ENCODE measurements around the gene PDE4A.

- TF ChIP-seq EP300 (IDR thresholded peaks at IDR 0.05; ENCODE audit: borderline replicate concordance) (no peak), NFIC (IDR thresholded peaks at IDR 0.05) (no peak), YY1 (IDR thresholded peaks at IDR 0.05; ENCODE audit: low read depth) (no peak), MAX (IDR thresholded peaks at IDR 0.05) (no peak), CREB1 (IDR thresholded peaks at IDR 0.05; ENCODE audit: low read depth) (no peak), EGR1 (IDR thresholded peaks at IDR 0.05) (no peak), REST (IDR thresholded peaks at IDR 0.05; ENCODE audit: low read depth) (no peak), TCF12 (IDR thresholded peaks at IDR 0.05; ENCODE audit: low read depth) (no peak), CEBPB (IDR thresholded peaks at IDR 0.05) (no peak), RAD21 (IDR thresholded peaks at IDR 0.05; ENCODE audit: low read depth) (no peak), TAF1 (IDR thresholded peaks at IDR 0.05; ENCODE audit: low read depth) (no peak), ZBTB7A (IDR thresholded peaks at IDR 0.05; ENCODE audit: low read depth) (no peak)
- TF ChIP-seq, protein P1, sequence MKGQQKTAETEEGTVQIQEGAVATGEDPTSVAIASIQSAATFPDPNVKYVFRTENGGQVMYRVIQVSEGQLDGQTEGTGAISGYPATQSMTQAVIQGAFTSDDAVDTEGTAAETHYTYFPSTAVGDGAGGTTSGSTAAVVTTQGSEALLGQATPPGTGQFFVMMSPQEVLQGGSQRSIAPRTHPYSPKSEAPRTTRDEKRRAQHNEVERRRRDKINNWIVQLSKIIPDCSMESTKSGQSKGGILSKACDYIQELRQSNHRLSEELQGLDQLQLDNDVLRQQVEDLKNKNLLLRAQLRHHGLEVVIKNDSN (IDR thresholded peaks at IDR 0.05), result no peak
Measured at GRCh38 chr19:10378124-10378523, 42.2 kb upstream of the PDE4A start.
